GM18502 (cell line): ENCODE measurements around the gene TIMM22.
"Not testable (repeated sequence)": the region's sequence is repeated elsewhere in the genome, so short reads cannot be mapped to it uniquely, and the experiment has no call there.

ENCODE experiments used
- ATAC-seq: cut with Tn5 transposase; IDR thresholded peaks from one replicate; pipeline ENCODE4 v1.9.1; 2021; ENCODE audit warnings: mild to moderate bottlenecking; ENCODE audit not compliant: unreplicated experiment, poor library complexity

The TIMM22 gene

DNA sequence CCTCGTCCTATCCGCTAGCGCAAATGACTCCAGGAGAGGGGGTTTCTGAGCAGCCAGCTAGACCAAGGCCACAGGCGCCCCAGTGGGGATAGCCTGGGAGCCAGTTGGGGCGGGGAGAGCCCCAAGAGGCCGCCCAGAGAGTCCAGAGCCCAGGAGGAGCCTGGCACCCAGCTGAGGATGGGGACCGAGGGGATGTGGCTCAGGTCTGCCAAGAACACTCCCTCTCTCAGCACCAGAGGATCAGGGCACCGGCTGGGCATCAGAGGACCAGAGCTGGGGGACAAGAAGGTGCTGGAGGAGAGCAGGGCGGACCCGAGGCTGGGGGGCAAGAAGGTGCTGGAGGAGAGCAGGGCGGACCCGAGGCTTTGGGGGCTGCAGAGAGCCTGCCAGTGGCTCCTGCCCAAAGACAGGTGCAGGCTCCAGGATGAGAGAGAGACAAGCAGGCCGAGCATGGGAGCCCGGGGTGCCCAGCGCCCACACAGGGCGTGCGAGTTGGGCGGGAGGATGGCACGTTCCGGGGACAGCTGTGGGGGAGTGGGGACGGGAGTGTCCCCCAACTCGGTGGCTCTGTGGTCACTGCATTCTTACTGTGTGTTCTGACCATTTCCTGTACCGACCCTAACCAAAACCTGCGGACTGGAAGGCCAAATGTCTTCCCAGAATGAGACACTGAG, 39.4 kb downstream of the TIMM22 start:
- ATAC-seq = no peak

DNA sequence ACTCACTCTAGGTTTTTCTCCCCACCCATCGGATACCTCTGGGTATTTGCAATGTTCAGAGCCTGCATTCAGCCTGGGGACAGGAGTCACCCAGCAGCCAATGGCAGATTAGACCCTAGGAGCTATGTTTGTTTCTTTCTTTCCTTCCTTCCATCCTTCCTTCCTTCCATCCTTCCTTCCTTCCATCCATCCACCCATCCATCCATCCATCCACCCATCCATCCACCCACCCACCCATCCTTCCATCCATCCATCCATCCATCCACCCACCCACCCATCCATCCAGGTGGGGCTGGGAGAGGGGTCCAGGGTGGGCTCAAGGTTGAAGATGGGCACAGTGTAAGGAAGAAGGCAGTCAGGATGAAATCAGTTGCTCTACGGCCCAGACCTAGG, 39.9 kb downstream of the TIMM22 start:
- ATAC-seq = no peak

DNA sequence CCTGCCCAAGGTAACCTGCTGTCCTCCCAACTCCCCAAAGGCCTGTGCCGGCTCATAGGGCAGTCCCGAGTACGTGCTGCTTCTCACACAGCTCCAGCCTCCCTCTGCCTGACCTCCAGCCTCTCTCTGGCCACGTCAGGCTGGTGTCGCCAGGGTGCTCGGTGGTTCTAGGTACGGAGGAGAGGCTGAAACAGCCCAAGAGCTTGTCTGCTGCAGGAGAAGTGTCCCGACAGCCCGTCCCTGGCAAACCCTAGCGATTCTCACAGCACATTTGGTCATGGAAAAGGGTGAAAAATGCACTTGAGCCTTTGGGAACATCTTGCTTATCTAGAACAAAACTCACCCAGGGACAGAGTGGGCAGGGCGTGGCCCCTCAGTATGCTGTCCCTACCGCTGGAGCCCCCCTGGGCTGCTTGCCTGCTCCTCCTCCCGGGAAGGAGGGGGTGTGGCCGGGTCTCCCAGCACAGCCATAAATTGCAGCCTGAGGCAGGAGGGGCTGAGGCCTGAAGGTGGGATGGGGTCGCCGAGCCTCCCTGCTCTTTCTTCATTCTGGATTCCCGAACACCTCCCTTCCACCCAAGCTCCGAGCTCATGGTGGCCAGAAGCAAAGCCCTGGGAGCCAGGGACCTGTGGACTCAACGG, 40.4 kb downstream of the TIMM22 start:
- no peak for ATAC-seq

DNA sequence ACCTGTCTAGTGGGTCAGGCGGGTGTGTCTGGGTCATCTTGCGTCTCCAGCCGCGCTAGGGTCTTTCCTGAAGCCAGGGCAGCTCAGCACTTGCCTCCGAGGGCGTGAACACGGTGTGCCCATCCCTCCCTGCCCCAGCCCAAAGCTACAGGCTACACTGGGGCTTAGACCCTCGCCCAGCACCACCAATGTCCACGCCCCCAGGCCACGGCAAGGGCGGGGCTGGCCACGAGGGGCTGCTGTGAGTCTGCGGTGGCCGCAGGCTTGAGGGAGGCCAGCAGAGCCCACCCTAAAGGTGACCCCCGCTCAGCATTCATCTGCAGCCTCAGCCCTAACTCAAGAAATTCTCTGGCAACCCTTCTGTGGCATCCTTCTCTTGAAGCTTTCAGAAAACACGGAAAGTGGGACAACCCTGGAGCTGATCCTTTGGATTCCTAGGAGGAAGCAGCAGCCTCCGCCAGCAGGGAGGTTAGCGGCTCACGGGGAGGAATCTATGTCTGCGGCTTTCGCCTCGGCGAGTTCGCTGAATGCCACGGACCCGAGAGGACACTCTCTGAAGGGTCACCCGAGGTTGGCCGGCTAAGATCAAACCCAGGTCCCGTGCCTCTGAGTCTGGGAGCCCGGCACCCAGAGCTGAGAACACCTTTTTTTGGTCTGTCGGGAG, 41.7 kb downstream of the TIMM22 start:
- ATAC-seq = no peak

DNA sequence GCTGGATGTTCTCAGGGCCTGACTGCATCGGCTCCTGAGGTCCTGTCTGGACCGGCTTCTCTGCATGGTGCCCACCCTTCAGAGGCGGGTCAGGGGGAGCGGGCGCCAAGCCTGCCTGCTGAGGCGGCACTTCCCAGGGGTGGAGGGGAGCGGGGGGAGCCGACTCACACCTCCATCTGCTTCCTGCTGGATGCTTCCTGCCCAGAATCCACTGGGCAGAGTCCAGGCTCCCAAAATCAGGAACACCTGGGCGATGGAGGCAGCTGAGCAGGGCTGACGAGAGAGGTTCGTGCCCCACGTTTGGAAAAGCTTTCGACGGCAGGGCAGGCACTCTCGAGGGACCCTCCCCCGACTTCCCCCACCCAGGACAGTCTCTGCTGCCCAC, 42.2 kb downstream of the TIMM22 start:
- no peak for ATAC-seq

DNA sequence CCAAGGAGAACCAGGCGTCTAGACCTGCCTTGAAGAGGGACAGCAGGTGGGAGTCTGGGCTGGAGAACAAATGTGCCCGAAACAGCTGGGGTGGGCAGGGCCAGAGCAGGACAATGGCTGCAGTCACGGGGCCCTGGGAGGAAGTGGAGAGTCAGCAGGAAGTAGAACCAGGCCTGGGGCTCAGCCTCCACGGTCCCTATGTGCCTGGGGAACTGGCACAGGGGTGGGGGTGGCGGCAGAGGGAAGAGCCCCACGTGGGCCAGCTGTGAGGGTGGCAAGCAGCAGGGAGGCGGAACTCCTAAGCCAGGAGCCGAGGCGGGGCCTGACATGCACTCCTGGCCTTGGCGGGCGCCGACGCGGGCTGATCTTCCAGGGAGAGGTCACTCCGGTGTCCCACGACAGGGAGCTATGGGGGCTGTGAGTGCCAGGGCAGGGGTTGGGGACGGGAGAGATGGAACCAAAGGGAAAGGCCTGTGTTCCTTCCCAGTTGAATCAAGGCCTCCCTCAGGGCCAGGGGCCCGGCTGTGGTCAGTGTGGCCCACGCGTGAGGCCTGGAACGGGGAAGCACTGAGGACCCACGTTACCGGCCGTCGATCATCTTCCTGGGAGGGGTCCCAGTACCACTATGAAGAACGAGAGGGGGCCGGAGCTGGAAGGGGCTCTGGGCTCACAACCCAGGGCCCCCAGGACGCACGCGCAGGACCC, 42.7 kb downstream of the TIMM22 start:
- ATAC-seq = no peak

DNA sequence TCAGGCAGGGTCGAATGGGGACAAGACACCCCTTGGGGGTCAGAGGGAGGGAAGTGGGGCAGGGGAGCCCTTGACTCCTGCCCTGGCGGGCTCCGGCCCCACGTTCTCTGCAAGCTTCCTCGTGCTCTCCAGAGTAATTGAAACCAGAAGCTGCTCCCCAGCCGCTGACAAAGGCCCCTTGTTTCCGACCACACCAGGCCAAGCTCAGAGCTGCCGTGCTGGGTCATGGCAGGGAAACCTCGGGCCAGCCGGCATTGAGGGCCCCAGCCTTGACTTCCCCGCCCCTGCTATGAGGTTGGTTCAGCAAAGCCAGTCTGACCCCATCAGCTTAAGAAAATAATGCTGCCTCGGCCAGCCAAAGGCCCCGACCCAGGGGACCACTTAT, 43.3 kb downstream of the TIMM22 start:
- ATAC-seq = no peak

DNA sequence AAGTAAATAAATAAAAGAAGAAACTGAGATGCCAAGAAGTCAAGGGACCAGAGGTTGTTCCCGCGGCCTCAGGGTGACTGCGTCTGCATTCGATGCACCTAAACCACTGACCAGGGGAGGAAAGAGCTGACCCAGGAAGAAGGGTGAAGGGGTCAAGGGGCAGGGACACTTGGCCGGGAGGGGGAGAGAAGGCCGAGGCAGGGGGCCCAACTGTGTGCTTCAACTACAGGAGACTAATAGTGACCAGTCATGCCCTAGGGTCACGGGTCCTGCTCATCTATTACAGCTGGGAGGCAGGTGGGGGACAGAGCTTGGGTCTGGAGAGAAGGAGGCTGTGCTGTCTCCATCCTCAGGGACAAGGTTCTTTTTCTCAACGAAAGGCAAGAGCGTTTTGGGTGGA, 44.8 kb downstream of the TIMM22 start:
- no peak for ATAC-seq

DNA sequence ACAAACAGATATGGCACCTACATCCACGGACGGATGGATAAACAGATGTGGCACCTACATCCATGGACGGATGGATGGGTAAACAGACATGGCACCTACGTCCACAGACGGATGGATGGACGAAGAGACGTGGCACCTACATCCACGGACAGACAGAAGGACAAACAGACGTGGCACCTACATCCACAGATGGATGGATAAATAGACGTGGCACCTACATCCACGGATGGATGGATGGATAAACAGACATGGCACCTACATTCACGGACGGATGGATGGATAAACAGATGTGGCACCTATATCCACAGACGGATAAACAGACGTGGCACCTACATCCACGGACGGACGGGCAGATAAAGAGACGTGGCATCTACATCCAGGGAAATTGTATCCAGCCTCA, 45.6 kb downstream of the TIMM22 start:
- no peak for ATAC-seq

DNA sequence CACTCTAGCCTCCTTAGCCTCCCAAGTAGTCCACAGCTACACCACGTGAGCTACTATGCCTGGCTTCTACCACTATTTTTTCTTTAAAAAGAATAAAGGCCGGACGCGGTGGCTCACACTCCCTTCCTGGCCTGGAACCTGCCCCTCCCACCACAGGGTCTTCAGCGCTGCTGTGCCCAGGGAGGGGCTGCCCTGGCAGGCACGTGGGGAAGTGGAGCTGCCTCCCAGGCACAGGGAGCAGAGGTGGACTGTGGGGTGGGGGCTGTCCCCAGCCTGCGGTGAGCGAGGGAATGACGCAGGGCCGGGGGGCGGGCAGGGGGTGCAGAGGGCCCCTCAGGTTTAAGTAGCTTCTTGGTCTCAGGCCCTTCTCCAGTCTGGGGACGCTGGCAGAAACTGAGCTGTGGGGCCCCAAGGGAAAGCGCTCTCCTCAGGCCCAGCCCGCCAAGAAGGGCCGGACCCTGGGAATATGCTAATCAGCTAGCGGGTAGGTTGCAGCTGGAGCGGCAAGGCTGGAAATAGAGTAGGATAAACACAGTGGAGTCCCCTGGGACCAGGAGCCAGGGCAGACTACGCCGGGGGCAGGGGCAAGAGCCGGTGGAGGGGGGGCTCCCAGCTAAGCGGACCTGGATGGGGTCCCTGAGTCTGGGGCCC, 46.8 kb downstream of the TIMM22 start:
- ATAC-seq = no peak

DNA sequence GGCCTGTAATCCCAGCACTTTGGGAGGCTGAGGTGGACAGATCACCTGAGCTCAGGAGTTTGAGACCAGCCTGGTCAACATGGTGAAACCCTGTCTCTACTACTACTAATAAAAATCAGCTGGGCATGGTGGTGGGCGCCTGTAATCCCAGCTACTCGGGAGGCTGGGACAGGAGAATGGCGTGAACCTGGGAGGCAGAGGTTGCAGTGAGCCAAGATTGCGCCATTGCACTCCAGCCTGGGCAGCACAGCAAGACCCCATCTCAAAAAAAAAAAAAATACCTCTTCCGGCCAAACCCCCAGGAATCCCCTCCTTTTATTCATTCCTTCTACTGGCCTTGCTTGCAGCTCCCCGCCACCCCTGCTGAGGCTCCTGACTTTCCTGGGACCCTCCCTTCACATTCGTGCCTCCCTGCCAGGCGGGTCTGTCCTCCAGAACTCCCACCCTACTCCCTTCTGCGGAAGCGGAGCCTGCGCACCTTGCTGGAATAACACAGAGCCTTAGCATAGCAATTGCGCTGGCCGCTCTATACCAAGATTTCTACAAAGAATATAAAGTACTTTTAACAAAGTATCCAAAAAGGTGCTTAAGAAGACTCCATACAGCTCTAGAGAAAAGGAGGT, 47.6 kb downstream of the TIMM22 start:
- ATAC-seq = not testable (repeated sequence)

DNA sequence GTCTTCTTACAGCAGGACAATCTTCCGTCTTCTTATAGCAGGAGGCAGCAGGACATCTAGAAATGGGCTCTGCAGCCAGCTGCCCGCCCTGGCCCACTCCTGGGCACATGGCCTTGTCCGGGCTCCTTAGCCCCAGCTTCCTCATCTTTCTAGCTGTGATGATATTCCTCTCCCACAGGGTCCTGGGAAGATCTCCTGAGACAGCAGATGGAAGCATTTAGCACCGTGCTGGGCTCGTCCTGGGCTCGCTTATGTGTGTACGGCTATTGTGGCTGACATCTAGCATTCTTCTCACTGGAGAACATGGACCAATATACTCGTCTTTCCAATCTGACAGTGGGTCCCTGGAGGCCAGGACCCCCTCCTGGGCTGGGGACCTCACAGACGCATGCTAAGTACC, 48.5 kb downstream of the TIMM22 start:
- no peak for ATAC-seq

DNA sequence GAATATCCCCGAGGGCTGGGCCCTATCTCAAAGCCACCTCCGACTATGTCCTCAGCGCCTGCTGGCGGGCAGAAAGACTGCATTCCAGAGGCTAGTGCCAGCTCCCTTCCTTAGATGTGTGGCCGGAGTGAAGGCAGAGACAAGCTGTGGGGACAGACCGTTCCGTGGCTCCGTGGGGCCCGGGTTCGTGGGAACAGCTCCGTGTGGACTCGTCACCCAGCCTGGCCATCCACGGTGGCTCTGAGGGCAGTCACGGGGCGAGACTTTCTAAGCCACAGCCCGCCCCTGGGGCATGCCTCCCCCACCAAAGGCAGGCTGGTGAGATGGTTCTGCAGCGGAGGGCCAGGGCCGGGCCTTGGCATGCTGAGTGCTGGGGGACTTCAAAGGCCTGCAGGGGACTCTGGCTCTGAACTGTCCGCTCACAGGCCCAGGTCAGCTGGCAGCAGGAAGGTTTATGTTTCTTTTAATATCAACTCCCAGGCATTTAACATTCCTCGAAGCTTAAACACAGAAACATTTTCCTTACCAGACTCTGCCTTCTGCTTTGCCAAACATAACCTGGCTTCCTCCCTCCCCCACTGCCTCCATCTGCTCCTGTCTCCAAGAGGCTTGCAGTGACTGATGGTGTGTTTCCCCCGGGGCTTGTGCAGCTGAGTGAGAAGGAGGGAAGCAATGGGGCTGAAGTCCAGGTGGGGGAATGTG, 50.4 kb downstream of the TIMM22 start:
- ATAC-seq = no peak

DNA sequence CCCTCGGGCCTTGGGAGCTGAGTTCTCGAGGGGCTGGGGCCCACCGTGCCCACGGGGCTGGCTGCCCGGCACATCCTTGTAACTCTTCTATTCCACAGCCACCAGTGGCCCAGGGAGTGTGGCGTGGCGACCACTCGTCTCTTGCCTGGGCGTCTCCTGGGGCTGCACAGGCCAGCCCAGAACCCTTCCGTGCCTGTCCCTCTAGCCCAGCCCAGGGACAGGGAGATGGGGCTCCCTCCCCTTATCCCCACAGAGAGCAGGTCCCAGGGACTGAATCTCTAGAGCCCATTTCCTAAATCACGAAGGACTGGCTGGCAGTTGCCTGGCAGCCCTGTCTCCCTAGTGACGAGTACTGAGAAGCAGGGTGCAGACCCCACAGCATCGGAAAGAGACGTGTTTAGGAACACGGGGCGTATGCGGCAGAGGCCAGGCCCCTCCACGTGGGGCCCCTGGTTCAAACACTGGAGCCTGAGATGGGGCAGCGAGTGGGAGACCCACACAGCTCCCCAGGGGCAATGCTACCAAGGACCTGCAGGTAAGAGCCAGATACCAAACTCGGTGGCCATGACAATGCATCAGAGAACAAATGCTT, 51.0 kb downstream of the TIMM22 start:
- ATAC-seq = no peak

DNA sequence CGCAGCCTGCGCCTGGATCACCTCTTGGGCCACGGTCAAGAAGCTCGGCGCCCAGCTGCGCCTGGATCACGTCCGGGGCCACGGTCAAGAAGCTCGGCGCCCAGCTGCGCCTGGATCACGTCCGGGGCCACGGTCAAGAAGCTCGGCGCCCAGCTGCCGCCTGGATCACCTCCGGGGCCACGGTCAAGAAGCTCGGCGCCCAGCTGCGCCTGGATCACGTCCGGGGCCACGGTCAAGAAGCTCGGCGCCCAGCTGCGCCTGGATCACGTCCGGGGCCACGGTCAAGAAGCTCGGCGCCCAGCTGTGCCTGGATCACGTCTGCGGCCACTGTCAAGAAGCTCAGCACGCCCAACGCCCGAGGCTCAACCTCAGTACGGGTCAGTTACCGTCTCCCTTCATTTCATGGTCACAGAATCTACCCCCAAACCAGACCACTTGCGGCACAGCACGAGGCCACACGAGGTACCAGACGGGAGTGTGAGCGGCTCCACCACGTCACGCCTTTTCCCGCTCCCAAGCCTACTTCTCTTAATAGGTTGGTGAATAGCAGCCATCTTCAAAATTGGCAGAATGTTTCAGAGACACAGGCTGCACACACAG, 51.7 kb downstream of the TIMM22 start:
- not testable (repeated sequence) for ATAC-seq

DNA sequence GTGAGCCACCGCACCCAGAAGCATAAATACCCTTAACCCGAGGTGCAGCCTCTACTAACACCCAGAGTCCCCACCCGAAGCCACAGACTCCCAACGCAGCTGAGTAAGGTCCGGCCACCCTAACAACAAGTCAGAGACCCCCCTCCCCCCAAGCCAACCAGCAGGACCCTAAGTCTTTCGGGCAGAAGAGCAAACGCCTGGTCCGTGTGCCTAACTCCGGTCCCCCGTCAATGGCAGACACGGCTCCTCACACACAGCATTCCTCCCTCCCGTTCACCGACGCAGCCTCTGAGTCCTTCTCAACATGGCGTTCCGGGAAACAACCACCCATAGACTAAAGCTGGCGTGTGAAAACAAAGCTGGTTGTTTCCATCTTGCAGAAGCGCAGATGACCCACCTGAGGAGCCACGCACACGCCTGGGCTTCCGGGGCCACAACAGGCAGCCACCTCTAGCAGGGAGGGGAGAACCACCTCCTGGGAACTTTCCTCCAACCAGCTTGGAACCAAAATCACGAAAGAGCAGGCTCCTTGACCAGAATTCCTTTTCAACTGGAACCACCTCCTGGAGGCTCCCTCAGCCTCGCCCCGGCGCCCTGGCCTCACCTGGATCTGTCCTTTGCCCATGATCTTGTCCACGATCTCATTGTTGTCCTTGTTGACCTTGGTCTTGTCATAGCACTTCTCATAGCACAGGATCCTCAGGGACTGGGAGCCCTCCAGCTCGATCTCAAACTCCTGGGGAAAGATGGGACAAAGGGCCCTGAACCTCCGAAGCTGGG, 52.7 kb downstream of the TIMM22 start:
- ATAC-seq = no peak

DNA sequence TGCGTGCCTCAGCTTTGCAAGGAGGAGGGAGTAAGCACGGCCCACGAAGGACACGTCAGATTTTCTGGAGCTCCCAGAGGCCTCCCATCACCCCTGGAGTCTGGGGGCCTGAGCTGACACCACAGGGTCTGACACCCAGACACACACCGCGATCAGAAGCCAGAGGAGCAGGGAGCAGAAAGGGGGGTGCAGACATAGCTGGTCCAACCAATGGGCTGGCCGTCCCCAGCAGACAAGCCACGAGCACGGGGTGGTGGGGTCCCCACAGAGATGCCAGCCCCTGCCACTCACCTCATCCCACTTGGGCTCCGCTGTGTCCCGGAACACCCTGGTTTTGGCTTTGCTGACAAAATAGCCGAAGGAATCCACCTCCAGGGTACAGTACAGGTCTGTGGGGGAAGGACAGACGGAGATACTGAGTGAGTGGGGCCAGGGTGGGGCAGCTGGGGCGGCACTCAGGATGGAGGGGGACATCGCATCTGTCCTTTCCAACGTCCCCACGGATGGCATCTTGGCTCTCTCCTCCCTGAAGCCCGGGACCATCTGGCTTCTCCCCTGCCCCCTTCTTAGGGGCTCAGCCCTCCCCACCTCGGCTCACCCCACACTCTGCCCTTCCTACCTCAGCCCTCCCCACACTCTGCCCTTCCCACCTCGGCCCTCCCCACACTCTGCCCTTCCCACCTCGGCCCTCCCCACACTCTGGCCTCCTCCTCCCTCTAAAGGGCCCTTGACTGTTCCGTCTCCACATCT, 53.5 kb downstream of the TIMM22 start:
- no peak for ATAC-seq
